Esophagus squamous epithelium (tissue), 5 donors: Measurements from ENCODE around the gene ALX4. TPM values are rescaled to one million over a fixed set of nuclear protein-coding genes. Genes with fewer than 3 reads are reported as not detected.

Experiments used
- DNase-seq: peaks from one replicate; lab custom pipeline; 2025; lab: John Stamatoyannopoulos, UW
- H3K27ac ChIP-seq, 4 donors: fragments of 200-600 bp; sonication (generic); one replicate each; pipeline ENCODE4 v1.5.1; 2016 to 2019; ENCODE audit warnings: mild to moderate bottlenecking in 1 of 4
- H3K27me3 ChIP-seq, 4 donors: fragments of 200-600 bp; sonication (generic); 1 replicate in 3 of 4; 2 replicates in 1 of 4; pipeline versions ENCODE4 v1.5.1 to v1.6.0; 2017 to 2021; ENCODE audit warnings: antibody characterized with exemption in 1 of 4
- H3K36me3 ChIP-seq, 3 donors: fragments of 200-600 bp; sonication (generic); one replicate each; pipeline ENCODE4 v1.5.1; 2016 to 2019
- H3K4me1 ChIP-seq, 3 donors: fragments of 200-600 bp; sonication (generic); one replicate each; pipeline ENCODE4 v1.5.1; 2017 to 2019
- H3K4me3 ChIP-seq, 4 donors: fragments of 200-600 bp; sonication (generic); 1 replicate in 3 of 4; 2 replicates in 1 of 4; pipeline ENCODE4 v1.5.1; 2016 to 2019; ENCODE audit warnings: mild to moderate bottlenecking in 2 of 4, moderate library complexity in 1 of 4
- H3K9me3 ChIP-seq, 3 donors: fragments of 200-600 bp; sonication (generic); one replicate each; pipeline ENCODE4 v1.5.1; 2016 to 2019
- CTCF ChIP-seq, 6 experiments: fragments of 450-650 bp in 4 of 6; fragments of 200-600 bp in 2 of 6; sonication (generic) in 2 of 6; IDR thresholded peaks; one replicate each; pipeline ENCODE4 v1.5.1; 2016 to 2019; ENCODE audit warnings: antibody characterized with exemption in 6 of 6, mild to moderate bottlenecking in 4 of 6, moderate library complexity in 4 of 6
- POLR2A ChIP-seq, 4 donors: fragments of 450-650 bp; IDR thresholded peaks; one replicate each; pipeline ENCODE4 v1.6.1; 2017; ENCODE audit warnings: antibody characterized with exemption in 4 of 4, mild to moderate bottlenecking in 4 of 4, moderate library complexity in 3 of 4
- WGBS, 2 donors: methylation state at CpG; one replicate each; pipeline ENCODE4 v1.1.5; 2018; 5-methylcytosine and 5-hydroxymethylcytosine counted together
- intact Hi-C: fragments of 100-400 bp; cut with DNase I; formaldehyde crosslinking; loops from one replicate; pipeline ENCODE4 v1.15.0; 2022
- total RNA-seq, 4 donors: library from RNA; depleted of rRNA; stranded (reverse); fragments of >200 nt; gene quantifications; one replicate each; pipeline ENCODE4 v1.1.0, GENCODE V29; 2016
- donor health status: DM: yes; HTN: yes; CAD: no.

Gene ALX4
- total RNA-seq, 4 donors from 2014 or later, result not detected

DNA sequence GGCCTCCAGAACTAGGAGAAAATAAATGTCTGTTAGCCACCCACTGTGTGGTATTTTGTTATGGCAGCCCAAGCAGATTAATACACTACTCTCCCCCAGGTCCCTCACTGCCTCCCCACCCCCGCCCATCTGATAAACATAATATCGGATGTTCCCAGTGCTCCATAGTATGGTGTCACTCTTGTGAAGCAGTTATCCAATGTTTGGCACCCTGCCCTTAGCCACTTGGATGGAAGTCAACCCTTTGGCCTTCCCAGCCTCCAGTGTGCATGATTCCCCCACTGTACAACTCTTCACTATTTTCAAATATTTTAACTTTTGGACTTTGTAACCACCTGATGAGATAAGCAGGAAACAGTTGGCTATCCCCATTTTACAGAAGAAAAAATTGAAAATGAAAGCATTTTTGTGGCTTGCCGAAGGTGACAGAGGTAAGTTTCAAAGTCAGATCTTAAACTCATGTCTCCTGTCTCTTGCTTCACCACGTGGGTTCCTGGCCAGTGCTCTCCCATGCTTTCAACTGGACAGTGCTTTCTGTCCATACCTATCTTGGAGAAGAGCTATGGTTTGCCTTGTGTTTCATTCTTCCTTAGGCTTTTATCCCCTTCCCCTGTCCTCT, 53.2 kb downstream of the ALX4 start:
- Histone ChIP-seq H3K27ac (no peak overlapping the region), H3K4me1 (no peaks in the 10 kb centered on the region), H3K36me3 (no peaks in the 10 kb centered on the region), H3K27me3 (no peaks in the 10 kb centered on the region), H3K4me3 (no peak overlapping the region), H3K9me3 (peaks cover 0 to 18% (median 16%) of the 10 kb centered on the region in 3 donors)
- WGBS, 2 donors, result 75 to 83% methylated on average over 2 to 4 of the region's 4 CpGs
- no peak for DNase-seq
- intact Hi-C loops, result no loop called here
- TF ChIP-seq POLR2A (IDR thresholded peaks at IDR 0.05), result no peak
- TF ChIP-seq CTCF (IDR thresholded peaks at IDR 0.05), result no peak

GRCh38 chr11:44255406-44256071, 54.4 kb downstream of the ALX4 start:
- Histone ChIP-seq H3K27me3 (no peaks in the 10 kb centered on the region), H3K27ac (no peak overlapping the region), H3K36me3 (peaks cover 0 to 7% (median 0%) of the 10 kb centered on the region in 3 donors), H3K4me1 (no peaks in the 10 kb centered on the region), H3K9me3 (peaks cover 0 to 18% (median 16%) of the 10 kb centered on the region in 3 donors), H3K4me3 (no peak overlapping the region)
- WGBS, 2 donors, result 44 to 49% methylated on average over 5 to 6 of the region's 6 CpGs
- no peak for DNase-seq
- TF ChIP-seq CTCF (IDR thresholded peaks at IDR 0.05), result no peak
- intact Hi-C loops, result no loop called here

GRCh38 chr11:44252999-44253602, 56.8 kb downstream of the ALX4 start:
- no peak overlapping the region for H3K27ac ChIP-seq
- H3K4me1 ChIP-seq, result no peaks in the 10 kb centered on the region
- no peak for DNase-seq
- no peaks in the 10 kb centered on the region for H3K27me3 ChIP-seq
- H3K36me3 ChIP-seq, result peaks cover 0 to 24% (median 0%) of the 10 kb centered on the region in 3 donors
- H3K4me3 ChIP-seq, result no peak overlapping the region
- no peak for TF ChIP-seq POLR2A (IDR thresholded peaks at IDR 0.05)
- no peak for TF ChIP-seq CTCF (IDR thresholded peaks at IDR 0.05)
- whole genome bisulfite sequencing, 2 donors, result 91 to 93% methylated on average over 2 of the region's 2 CpGs
- peaks cover 0 to 18% (median 16%) of the 10 kb centered on the region in 3 donors for H3K9me3 ChIP-seq
- intact Hi-C loops, result no loop called here

GRCh38 chr11:44250421-44250820, 59.5 kb downstream of the ALX4 start:
- WGBS, 2 donors, result 85 to 95% methylated on average over 6 of the region's 6 CpGs
- TF ChIP-seq POLR2A (IDR thresholded peaks at IDR 0.05) (no peak), CTCF (IDR thresholded peaks at IDR 0.05) (no peak)
- H3K4me3 ChIP-seq, result no peak overlapping the region
- H3K27me3 ChIP-seq, result no peaks in the 10 kb centered on the region
- H3K36me3 ChIP-seq, result peaks cover 0 to 34% (median 0%) of the 10 kb centered on the region in 3 donors
- peaks cover 0 to 6% (median 0%) of the 10 kb centered on the region in 3 donors for H3K4me1 ChIP-seq
- H3K9me3 ChIP-seq, result peaks cover 0 to 18% (median 16%) of the 10 kb centered on the region in 3 donors
- H3K27ac ChIP-seq, result no peak overlapping the region
- no peak for DNase-seq
- intact Hi-C loops, result no loop called here

DNA sequence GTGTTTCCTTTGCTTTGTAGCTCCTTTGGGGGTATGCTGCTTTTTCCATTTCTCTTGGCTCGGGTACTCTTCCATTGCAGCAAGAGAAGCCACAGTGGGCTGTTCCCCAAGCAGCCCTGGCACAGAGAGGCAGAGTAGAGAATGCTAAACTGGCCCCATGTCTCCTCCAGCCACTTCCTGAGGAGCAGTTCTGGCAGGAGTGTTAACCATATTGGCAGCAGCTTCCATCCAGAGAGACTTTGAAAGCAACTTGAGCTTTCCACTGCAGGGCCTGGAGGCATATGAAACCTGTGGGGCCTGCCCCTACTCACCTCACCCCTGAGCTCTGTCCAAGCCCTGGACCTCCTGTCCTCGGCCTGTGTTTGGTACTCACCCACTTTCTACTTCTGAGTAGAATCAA, 61.8 kb downstream of the ALX4 start:
- Histone ChIP-seq H3K27me3 (no peaks in the 10 kb centered on the region), H3K36me3 (peaks cover 0 to 53% (median 0%) of the 10 kb centered on the region in 3 donors), H3K9me3 (peaks cover 0 to 13% (median 13%) of the 10 kb centered on the region in 3 donors), H3K4me1 (peaks cover 0 to 6% (median 0%) of the 10 kb centered on the region in 3 donors), H3K27ac (no peak overlapping the region), H3K4me3 (no peak overlapping the region)
- DNase-seq, result no peak
- intact Hi-C loops, result no loop called here
- WGBS, 2 donors, result 100% methylated on average over 2 of the region's 2 CpGs; no CpG with 5 or more reads in 1 of the 2 donors
- TF ChIP-seq POLR2A (IDR thresholded peaks at IDR 0.05) (no peak), CTCF (IDR thresholded peaks at IDR 0.05) (no peak)
